DMS114 treated with DMSO at 0.1 percent for 48 hours (cell line): ENCODE data around the gene DAAM2.

Source experiments
- DNase-seq: peaks from one replicate; lab custom pipeline; 2025; ENCODE audit not compliant: unreplicated experiment; lab: John Stamatoyannopoulos, UW

The DAAM2 gene

GRCh38 chr6:39951716-39952115, 159.5 kb downstream of the DAAM2 start:
- DNase-seq, result no peak

DNA sequence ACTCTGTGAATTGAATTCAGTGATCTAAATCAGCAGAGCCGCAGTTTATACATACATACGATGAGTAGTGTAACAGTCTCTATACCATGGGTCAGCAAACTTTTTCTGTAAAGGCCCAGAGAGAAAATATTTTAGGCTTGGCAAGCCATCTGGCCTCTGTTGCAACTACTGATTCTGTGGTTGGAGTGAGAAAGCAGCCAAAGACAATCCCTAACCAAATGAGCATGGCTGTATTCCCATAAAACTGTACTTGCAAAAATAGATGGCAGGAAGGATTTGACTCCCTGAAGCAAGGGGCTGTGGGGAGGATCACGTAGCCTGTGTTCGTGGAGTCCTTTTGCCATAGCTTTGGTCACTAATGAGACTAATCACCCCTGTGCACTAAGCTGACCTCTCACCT, 160.0 kb downstream of the DAAM2 start:
- no peak for DNase-seq

DNA sequence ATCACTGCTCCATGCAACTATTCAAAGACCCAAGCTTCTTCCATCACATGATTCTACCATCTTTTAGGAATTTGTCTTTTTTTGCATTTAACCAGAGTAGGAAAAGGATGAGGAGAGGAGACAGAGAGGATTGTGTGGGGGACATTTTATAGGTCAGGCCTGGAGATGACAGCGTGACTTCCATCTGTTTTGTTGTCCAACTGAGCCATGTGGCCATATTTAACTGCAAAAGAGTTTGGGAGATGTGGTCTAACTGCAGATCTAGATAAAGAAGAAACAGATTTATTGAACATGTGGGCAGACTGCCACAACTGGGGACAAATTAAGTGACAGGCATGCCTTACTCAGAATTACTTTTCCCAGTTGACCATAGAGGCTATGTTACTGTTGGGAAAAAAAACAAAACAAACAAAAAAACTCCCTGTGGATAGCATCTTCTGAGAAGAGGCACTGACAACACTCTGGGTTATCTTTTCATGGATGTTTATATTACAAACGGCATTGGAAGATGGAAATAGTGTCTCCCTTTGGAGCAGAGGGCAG, 161.0 kb downstream of the DAAM2 start:
- no peak for DNase-seq
